BJ (cell line): Measurements from ENCODE around the gene SDCBP2. TPM values are rescaled to one million over a fixed set of nuclear protein-coding genes. Genes with fewer than 3 reads are reported as not detected.

ENCODE experiments used
- CTCF ChIA-PET: fragments of 350-600 bp; formaldehyde crosslinking; extraction: SDS; loops from one replicate; lab custom pipeline; 2021; ENCODE audit warnings: antibody characterized with exemption, inconsistent platforms; lab: Yijun Ruan, JAX
- POLR2A ChIA-PET: fragments of 300-600 bp; sonication (Branson Sonifier 250); formaldehyde crosslinking; extraction: SDS; loops from one replicate; lab custom pipeline; 2021; ENCODE audit warnings: antibody characterized with exemption; lab: Charles Lee
- DNase-seq: peaks from one replicate; pipeline ENCODE4 v3.0.0-alpha.2; 2011; ENCODE audit warnings: low read depth
- H3K27me3 ChIP-seq: 2 replicates; pipeline ENCODE4 v1.6.0; 2011; ENCODE audit warnings: low read length; ENCODE audit not compliant: control insufficient read depth, insufficient read depth
- H3K36me3 ChIP-seq: 2 replicates; pipeline ENCODE4 v1.5.1; 2011; ENCODE audit warnings: low read length; ENCODE audit not compliant: control insufficient read depth, insufficient read depth
- H3K4me3 ChIP-seq: 2 replicates; pipeline ENCODE4 v1.5.1; 2011; ENCODE audit warnings: low read depth, mild to moderate bottlenecking, control low read depth, low read length
- CTCF ChIP-seq: IDR thresholded peaks from 2 replicates; pipeline ENCODE4 v1.5.1; 2011; ENCODE audit warnings: low read depth, mild to moderate bottlenecking, control low read depth, inconsistent platforms, low read length, moderate library complexity; ENCODE audit not compliant: insufficient read depth
- polyA plus RNA-seq: library from polyadenylated mRNA; depleted of rRNA; stranded (reverse); fragments of >200 nt; gene quantifications from 2 replicates; pipeline ENCODE4 v1.2.3, GENCODE V29; 2011

The SDCBP2 gene
- polyA plus RNA-seq, 1 experiment: 6.2 TPM

- Histone ChIP-seq H3K4me3 (peak within 1 kb of the TSS; percentile 87), H3K36me3 (no peaks in the 10 kb centered on the region), H3K27me3 (peaks cover 2% of the 10 kb centered on the region; the same call in 1 of the 2 replicates)
- ChIA-PET POLR2A (interaction anchor here (0.6 kb wide), 1 partner anchor 614 kb away, joined by 4 read pairs; the partner anchor contains the start of gene SRXN1), CTCF (interaction anchor here (1.1 to 2.1 kb wide), 3 partner anchors 10 to 200 kb away, joined by 3 to 5 read pairs (median 4); partner anchors contain the start of gene NSFL1C)
- 0 out of 2 replicates have a peak, but pooled peaks have one; percentile 0 for TF ChIP-seq CTCF
- DNase-seq: peak; percentile 16
Measured at GRCh38 chr20:1266167-1266973, 62.6 kb downstream of the SDCBP2 start, which contains the start of gene SNPH. Gene SNPH (plus strand): TSS chr20:1266294. CDS start chr20:1296240, 29,946 bp downstream.

- ChIA-PET POLR2A (no interaction called here), CTCF (interaction anchor here (2.1 kb wide), 1 partner anchor 10 kb away, joined by 5 read pairs; no protein-coding TSS in a partner anchor)
- no peak for DNase-seq
- no peaks in the 10 kb centered on the region for H3K36me3 ChIP-seq
- H3K27me3 ChIP-seq: peaks cover 2% of the 10 kb centered on the region; the same call in 1 of the 2 replicates
- H3K4me3 ChIP-seq: peak overlapping the region; percentile 87
- 0 out of 2 replicates have a peak, but pooled peaks have one; percentile 1 for TF ChIP-seq CTCF
Measured at GRCh38 chr20:1265916-1266166, 63.1 kb downstream of the SDCBP2 start.

GRCh38 chr20:1265226-1265915, 63.6 kb downstream of the SDCBP2 start:
- ChIA-PET POLR2A (no interaction called here), CTCF (interaction anchor here (1.3 to 2.1 kb wide), 2 partner anchors 11 to 19 kb away, joined by 3 to 5 read pairs; no protein-coding TSS in a partner anchor)

GRCh38 chr20:1264727-1265126, 64.2 kb downstream of the SDCBP2 start:
- no peak for DNase-seq
- CTCF ChIA-PET: interaction anchor here (0.5 to 1.3 kb wide), 2 partner anchors 18 to 20 kb away, joined by 3 read pairs; no protein-coding TSS in a partner anchor
- POLR2A ChIA-PET: no interaction called here
- no peak for TF ChIP-seq CTCF
- Histone ChIP-seq H3K27me3 (peaks cover 2% of the 10 kb centered on the region; the same call in 1 of the 2 replicates), H3K4me3 (no peak overlapping the region), H3K36me3 (no peaks in the 10 kb centered on the region)

More at GRCh38 chr20:1265226-1265915, 63.6 kb downstream of the SDCBP2 start:
- TF ChIP-seq CTCF: no peak
- Histone ChIP-seq H3K4me3 (peak overlapping the region; percentile 87), H3K36me3 (no peaks in the 10 kb centered on the region), H3K27me3 (peaks cover 2% of the 10 kb centered on the region; the same call in 1 of the 2 replicates)
- DNase-seq: no peak
